NCI-H446 (cell line): ENCODE data around the gene NADK2.
A peak's percentile ranks its signal among the peaks of the same experiment; 100 is the strongest.

ENCODE experiments used
- DNase-seq, 2 experiments: peaks; one replicate each; lab custom pipeline; 2025; lab: John Stamatoyannopoulos, UW

Gene NADK2

DNA sequence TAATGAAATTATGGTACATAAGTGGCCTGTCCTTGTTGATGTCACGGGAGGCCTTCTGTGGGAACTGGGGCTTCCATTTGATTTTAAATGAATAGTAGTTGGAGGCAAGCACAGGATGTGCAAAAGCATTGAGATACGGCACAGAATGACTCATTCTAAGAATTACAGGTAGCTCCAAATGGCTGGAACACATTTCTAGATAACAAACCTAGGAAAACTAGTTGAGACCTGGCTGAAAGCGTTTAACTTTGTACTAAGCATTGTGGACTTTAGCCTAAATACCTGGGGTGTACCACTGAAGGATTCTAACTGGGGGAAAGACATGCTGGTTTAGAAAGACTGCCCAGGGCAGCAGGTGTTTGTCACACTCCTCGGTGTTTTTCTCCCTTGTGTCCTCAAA is 80.4 kb downstream of the NADK2 start:
- DNase-seq, result no peak

DNA sequence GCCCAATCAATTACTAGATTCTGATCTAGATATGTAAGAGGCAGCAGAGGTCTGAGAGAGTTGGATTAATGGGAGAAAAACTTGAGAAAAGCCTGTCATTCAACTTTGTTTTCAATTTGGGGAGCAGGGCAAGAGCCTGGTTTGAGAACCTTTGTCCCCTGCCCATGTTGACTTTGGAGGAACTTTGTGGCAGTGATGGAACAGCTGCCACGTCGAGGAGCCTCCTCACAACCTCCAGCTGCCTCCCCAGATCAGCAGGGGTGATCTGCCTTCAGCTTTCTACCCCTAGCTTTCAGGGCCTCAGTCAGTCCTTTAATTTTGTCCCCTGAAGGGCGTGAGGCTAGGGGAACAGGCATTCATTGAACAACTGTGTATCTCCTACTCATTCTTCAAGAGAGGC is 81.1 kb downstream of the NADK2 start:
- no peak for DNase-seq

DNA sequence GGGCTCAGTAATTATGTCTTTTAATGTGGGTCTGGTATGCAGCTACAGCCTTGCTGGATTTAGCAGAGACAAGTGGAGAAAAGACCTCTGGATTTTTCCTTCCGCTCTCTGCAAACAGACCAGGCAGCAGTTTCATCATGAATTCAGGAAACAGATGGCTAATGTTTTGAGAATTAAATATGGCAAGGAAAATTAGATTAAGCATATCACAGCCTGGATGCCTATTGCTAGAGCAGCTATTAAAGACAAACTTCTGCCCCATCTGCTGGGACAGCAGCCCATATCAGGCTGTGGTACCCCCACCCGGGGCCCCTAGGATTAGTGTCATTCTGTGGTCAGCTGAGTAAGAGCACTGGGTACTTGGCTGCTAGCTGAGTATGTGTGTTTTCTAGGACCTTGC is 83.6 kb downstream of the NADK2 start:
- DNase-seq, result peak in 1 of 2 experiments; percentile 51

DNA sequence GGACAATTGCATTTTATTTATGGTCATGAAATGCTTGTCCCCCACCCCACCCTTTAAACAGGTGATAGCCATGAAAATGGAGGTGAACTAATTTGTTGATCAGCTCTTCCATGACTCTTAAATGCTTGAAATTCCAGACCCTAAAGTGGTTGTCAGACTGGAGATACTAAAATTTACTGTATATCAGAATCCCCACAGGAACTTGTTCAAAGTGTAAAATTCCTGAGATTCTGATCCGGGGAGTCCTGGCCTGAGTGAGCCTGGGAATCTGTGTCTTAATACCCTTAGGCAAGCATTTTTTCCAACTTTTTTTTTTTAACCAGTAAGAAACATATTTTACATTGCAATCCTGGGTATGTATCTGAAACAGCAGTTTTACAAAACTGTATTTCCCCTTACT is 85.1 kb downstream of the NADK2 start:
- DNase-seq, result no peak

DNA sequence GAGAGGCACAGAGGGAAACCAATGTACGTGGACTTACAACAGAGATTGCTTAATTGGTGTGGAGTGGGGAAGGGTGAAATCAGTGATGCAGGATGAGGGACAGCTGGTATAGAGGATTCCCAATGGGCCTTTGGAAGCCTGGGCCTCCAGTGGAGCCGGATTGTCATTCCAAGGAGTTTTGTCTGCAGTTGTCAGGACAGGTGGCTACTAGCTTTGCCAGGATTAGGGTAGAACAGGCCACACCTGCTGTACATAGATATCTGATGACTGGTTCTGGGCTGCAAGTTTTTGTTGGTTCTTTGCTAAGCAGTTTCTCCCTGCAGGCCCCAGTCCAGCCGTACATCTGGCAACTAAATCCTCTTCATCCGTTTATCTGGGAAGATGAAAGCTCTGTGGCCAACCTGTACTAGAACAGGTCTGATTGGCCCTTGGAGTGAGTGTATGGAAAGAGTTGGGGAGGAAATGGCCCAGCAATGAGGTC is 85.6 kb downstream of the NADK2 start:
- peak in 1 of 2 experiments; percentile 55 for DNase-seq

DNA sequence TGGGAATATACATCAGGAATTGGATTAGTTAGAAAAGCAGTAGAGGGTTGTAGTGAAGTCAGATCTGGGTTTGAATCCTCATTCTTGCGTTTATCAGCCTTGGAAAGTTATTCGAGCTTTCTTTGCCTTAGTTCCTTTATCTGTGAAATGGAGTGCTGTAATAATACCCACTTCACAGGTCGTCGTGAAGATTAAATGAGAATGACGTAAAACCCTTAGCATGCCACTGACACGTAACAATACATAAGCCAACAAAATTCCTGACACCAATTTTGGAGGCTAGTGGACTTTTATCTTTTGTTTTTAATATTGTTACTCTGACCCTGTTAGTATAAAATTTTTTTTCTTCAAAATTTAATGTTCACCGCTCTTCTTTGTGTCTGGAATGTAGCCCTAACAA is 86.4 kb downstream of the NADK2 start:
- DNase-seq, result no peak

DNA sequence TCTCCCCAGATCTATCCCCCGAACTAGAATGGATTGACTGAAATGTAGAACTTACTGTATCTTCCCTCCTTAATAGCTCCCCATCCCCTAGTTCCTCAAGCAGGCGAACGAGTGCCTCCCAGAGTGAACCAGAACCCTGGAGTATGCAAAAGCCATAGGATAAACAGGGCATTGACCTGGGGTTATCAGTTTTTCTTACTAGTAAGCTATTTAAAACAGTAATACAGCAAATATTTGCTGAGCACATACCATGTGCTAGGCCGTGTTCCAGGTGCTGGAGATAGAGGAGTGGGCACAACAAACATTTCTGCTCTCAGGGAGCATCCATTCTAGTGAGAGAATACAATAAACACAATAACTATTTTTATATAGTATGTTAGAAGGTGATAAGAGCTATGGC is 88.0 kb downstream of the NADK2 start:
- DNase-seq, result no peak

DNA sequence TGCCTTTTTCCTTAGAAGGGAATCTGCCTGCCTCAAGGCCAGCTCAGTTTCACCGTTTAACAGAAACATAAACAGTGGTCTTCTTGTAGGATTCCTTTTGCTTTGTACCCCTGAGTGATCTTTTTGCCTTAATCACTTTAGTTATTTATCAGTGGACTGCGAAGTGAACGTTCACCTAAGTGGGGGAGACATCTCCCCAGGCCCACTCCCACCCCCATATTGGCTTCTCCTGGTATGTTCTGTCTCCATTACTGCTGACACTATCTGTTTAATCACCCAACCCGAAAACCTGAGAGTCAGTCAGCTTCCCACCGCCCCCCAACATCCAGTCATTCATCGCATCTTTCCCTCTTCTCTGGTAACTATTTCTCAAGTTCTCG is 88.4 kb downstream of the NADK2 start:
- no peak for DNase-seq

DNA sequence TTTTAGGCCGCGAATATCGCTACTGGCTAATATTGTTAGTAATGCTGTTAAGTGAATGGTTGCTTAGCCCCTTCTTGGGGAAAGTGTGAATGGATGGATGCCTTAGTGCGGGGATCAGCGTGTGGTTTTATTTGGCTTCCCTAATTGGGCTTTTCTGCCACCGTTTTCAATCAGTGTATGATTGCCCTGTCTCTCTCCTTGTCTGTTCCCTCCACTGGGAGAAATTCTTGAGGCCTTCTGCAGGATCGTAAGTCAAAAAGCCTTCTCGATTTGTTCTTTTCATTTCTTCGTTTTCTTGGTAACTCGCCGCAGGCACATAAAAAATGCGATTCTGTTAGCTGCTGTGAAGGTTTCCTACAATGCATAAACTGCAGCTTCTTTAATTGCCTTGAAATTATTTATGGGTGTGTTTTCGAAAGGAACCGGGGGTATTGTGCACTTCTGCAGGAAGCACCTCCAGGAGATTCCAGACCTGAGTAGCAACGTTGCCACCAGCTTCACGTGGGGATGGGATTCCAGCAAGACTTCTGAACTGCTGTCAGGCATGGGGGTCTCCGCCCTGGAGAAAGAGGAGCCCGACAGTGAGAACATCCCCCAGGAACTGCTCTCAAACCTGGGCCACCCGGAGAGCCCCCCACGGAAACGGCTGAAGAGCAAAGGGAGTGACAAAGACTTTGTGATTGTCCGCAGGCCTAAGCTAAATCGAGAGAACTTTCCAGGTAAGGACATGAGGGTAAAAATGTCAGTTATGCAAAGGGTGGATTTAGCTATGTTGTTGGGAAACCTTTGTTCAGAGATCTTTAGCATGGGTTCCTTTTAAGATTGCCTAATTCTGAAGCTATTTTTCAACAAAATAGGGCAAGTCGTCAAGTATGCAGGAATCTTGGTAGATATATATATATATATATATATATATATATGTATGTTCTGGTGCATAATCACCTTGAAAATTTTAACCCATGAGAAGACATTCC is 89.1 kb downstream of the NADK2 start:
- no peak for DNase-seq

DNA sequence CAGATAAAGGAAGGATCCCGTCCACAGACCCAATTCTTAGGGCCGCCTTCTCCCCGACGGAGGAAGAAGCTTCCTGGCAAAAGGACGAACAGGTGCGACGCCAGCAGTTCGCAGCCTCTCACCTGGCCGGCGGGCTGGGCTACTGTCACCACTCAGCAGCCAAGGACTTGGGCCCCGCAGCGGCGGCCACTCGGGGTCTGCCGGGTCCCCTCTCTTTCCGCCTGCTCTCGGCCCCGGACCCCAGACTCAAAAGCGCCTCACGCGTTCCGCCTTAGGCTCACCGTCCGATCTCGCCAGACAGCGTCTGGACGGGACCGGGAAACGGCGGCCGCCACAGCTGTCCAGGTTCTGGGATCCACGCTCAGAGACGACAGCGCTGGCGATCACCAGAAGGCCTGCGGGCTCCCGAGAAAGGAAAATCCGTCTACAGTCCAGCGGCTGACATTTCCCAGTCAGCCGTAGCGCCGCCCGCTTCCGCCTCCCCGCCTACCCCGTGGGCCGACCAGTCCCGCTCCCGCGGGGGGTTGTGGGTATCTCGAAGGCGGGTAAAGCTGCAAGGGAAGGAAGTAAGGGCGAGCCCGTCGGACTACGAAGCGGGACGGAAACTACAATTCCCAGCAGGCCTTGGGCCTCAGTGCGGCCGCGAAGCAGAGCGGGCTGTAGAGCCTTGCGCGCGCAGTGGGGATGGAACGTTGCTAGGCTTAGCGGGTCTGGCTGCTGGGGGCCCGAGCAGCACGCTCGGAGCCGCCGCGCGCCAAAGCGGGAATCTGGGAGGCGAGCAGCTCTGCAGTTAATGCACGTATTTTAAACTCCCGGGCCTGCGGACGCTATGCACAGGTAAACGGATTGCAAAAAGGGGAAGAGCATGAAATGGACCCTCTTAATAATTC is 90.0 kb downstream of the NADK2 start, which contains the start of the genes LMBRD2 and SKP2:
Gene LMBRD2, minus strand, starts transcription at position 454 of the 890 bp plus-strand sequence. CDS start 8,538 bp downstream, outside the sequence.
Gene SKP2, plus strand, starts transcription at position 678 of the 890 bp plus-strand sequence. Its CDS starts 152 bp downstream, at position 830.
- peak; percentile 99 to 100 for DNase-seq

DNA sequence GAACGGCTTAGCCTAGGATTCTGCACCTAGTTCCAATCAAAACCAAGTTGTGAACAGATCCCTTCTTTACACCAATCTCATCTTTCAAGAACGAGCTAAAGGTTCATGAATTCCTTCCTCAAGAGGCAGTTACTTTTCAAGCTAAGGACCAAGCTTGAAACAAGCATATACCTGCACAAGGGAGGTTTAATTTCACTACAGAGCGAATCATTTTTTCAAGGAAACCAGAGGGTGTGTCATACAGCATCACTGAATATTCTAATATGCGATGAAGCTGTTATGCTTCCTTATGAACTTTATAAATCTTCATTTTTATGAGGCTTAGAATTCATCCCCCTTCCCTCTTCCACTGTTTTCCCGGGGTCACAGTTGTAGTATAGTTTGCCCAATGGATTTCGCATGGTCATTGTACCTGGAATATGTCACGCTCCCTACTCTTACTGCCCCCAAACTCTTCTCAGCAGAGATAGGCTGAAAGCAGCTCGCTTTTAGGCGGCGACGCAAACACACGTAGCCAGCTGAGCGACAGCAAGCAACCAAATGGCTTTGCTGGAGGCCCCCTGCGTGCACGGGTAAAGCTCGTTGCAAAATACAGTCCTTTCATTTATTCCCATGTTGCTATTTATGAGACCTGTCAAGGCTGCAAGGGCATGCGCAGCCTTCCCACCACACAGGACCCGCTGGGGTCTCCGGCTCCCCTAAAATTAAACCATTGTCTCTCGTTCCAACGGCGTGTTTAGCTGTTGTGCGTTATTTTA is 90.9 kb downstream of the NADK2 start:
- DNase-seq, result peak; percentile 43 to 61

DNA sequence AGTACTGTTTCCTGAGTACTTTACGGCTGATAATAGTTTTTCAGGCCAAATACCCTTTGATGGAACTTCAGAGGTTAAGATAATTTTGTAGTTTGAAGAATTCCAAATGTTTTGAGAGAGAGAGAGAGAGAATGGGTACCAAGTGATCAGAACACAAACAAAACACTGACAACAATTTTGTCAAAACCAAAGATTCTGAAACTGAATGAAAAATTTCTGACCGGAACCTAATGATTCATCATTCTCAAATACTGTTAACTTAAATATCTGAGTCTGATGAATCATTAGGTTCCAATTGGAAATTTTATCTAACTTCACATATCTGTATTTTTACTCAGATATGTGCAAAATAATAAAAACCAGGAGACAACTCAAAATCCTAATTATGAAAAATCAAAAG is 94.0 kb downstream of the NADK2 start:
- DNase-seq, result no peak

DNA sequence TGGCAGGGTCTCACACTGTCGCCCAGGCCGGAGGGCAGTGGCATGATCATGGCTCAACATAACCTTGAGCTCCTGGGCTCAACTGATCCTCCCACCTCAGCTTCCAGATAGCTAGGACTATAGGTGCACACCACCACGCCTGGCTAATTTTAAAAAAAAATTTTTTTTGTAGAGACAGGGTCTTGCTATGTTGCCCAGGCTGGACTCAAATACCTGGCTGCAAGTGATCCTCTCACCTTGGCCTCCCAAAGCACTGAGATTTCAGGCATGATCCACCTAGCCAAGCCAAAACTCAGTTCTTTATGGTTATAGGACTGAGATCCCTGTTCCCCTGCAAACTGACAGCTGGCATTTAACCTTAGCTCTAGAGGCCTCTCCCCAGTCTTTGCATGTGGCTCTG is 95.3 kb downstream of the NADK2 start:
- no peak for DNase-seq

DNA sequence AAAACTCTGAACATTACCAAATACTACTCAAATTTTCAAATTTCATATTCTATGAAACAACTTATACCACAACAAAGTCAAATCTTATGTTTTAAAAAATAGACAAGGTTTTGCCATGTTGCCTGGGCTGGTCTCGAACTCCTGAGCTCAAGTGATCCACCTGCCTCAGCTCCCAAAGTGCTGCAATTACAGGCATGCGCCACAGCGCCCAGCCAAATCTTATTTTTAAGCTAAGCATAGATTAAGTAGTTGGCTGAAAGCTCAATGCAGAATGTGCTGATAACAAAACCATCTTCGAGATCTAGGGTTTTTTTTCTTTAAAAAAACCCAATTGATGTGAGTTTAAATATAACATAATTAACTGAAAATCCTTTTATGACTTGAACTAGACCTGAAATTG is 96.4 kb downstream of the NADK2 start:
- DNase-seq, result no peak
